ENCODE data around the gene DDX1. TPM values are rescaled to one million over a fixed set of nuclear protein-coding genes. Genes with fewer than 3 reads are reported as not detected.

The DDX1 gene
- total and polyA plus RNA-seq, 9 of the 15 experiments (the other 6 are each of a cell fraction or from before 2014, with no cell fraction given): 116 to 277 (median 232) TPM

- TF ChIP-seq GTF2B (IDR thresholded peaks at IDR 0.05; ENCODE audit: extremely low read depth, insufficient read length) (no peak), CBFA2T2 (conservative IDR thresholded peaks at IDR 0.05) (no peak), ZNF318 (IDR thresholded peaks at IDR 0.05; ENCODE audit: borderline replicate concordance in 1 of 2, low read depth in 1 of 2) (no peak), RBBP5 (IDR thresholded peaks at IDR 0.05; ENCODE audit: borderline replicate concordance, insufficient read depth, low read length, poor library complexity, severe bottlenecking) (peak; percentile 9), MITF (IDR thresholded peaks at IDR 0.05) (no peak), HCFC1 (IDR thresholded peaks at IDR 0.05; ENCODE audit: low read depth, low read length) (no peak), ZBED1 (IDR thresholded peaks at IDR 0.05) (no peak), DLX4 (CRISPR knock-in tag; IDR thresholded peaks at IDR 0.05) (no peak), ETV6 (IDR thresholded peaks at IDR 0.05; ENCODE audit: borderline replicate concordance in 1 of 2, low read depth in 2 of 2, low read length in 1 of 2) (no peak), ETV6 (CRISPR knock-in tag; IDR thresholded peaks at IDR 0.05; ENCODE audit: borderline replicate concordance) (no peak), PTBP1 (IDR thresholded peaks at IDR 0.05; ENCODE audit: low read depth, low read length) (no peak), TCFL5 (CRISPR knock-in tag; conservative IDR thresholded peaks at IDR 0.05) (no peak), POLR3G (IDR thresholded peaks at IDR 0.05; ENCODE audit: extremely low read depth, insufficient read length, insufficient replicate concordance) (no peak), POLR2B (IDR thresholded peaks at IDR 0.05; ENCODE audit: low read depth, partially characterized antibody) (peak; percentile 71), ZNF121 (CRISPR knock-in tag; conservative IDR thresholded peaks at IDR 0.05) (no peak), MIER1 (IDR thresholded peaks at IDR 0.05; ENCODE audit: low read depth) (no peak)
Measured at GRCh38 chr2:15561574-15562344, 29.9 kb upstream of the DDX1 start (continued).

Measured in K562 (cell line).